ENCODE measurements around the gene KCTD20.

KCTD20 gene

DNA sequence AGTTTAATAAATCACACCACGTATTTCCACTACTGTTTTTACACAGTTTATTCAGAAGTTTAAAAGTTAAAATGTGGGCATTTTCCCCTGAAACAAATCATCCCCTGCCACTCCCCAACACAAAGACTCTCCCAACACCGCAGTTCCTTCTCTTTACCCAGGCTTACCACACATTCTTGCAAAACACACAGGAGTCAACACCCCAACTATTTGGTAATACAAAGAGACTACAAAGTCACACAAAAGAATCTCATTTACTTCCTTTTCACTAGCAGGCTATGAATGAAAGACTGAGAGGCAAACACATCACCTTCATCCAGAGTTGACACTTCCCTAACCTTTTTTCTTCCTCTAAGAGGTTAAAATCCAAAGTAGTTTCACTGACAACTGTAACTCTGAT lies 51.1 kb downstream of the KCTD20 start:
- TF ChIP-seq ZNF670 (tag by site-specific recombination; IDR thresholded peaks at IDR 0.05; ENCODE audit: low read depth) (no peak), SP2 (tag by site-specific recombination; IDR thresholded peaks at IDR 0.05) (no peak), YY1 (tag by site-specific recombination; IDR thresholded peaks at IDR 0.05) (no peak), ZNF654 (tag by site-specific recombination; IDR thresholded peaks at IDR 0.05; ENCODE audit: low read depth) (no peak), ZNF341 (tag by site-specific recombination; IDR thresholded peaks at IDR 0.05; ENCODE audit: low read depth) (no peak), ZNF837 (tag by site-specific recombination; IDR thresholded peaks at IDR 0.05) (no peak), ZNF558 (tag by site-specific recombination; IDR thresholded peaks at IDR 0.05) (no peak), ZNF48 (tag by site-specific recombination; IDR thresholded peaks at IDR 0.05) (no peak), ZNF510 (tag by site-specific recombination; IDR thresholded peaks at IDR 0.05; ENCODE audit: insufficient replicate concordance) (no peak), RBAK (tag by site-specific recombination; IDR thresholded peaks at IDR 0.05) (no peak), YY2 (tag by site-specific recombination; IDR thresholded peaks at IDR 0.05) (no peak), ZNF426 (tag by site-specific recombination; IDR thresholded peaks at IDR 0.05) (no peak), FEZF1 (tag by site-specific recombination; IDR thresholded peaks at IDR 0.05) (no peak), SP3 (tag by site-specific recombination; IDR thresholded peaks at IDR 0.05) (no peak), ZNF621 (tag by site-specific recombination; IDR thresholded peaks at IDR 0.05) (no peak)
- TF ChIP-seq, protein P1, sequence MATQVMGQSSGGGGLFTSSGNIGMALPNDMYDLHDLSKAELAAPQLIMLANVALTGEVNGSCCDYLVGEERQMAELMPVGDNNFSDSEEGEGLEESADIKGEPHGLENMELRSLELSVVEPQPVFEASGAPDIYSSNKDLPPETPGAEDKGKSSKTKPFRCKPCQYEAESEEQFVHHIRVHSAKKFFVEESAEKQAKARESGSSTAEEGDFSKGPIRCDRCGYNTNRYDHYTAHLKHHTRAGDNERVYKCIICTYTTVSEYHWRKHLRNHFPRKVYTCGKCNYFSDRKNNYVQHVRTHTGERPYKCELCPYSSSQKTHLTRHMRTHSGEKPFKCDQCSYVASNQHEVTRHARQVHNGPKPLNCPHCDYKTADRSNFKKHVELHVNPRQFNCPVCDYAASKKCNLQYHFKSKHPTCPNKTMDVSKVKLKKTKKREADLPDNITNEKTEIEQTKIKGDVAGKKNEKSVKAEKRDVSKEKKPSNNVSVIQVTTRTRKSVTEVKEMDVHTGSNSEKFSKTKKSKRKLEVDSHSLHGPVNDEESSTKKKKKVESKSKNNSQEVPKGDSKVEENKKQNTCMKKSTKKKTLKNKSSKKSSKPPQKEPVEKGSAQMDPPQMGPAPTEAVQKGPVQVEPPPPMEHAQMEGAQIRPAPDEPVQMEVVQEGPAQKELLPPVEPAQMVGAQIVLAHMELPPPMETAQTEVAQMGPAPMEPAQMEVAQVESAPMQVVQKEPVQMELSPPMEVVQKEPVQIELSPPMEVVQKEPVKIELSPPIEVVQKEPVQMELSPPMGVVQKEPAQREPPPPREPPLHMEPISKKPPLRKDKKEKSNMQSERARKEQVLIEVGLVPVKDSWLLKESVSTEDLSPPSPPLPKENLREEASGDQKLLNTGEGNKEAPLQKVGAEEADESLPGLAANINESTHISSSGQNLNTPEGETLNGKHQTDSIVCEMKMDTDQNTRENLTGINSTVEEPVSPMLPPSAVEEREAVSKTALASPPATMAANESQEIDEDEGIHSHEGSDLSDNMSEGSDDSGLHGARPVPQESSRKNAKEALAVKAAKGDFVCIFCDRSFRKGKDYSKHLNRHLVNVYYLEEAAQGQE (tag by site-specific recombination; IDR thresholded peaks at IDR 0.05), result no peak
- TF ChIP-seq, protein P2, sequence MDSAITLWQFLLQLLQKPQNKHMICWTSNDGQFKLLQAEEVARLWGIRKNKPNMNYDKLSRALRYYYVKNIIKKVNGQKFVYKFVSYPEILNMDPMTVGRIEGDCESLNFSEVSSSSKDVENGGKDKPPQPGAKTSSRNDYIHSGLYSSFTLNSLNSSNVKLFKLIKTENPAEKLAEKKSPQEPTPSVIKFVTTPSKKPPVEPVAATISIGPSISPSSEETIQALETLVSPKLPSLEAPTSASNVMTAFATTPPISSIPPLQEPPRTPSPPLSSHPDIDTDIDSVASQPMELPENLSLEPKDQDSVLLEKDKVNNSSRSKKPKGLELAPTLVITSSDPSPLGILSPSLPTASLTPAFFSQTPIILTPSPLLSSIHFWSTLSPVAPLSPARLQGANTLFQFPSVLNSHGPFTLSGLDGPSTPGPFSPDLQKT (IDR thresholded peaks at IDR 0.05; ENCODE audit: borderline replicate concordance, low read depth, low read length), result no peak
- POLR2A ChIA-PET, result interaction anchor here (1.5 kb wide), 1 partner anchor 71 kb away, joined by 5 read pairs; no protein-coding TSS in a partner anchor
- H3K36me3 ChIP-seq (ENCODE audit: control insufficient read depth in 2 of 2, insufficient read depth in 1 of 2, low read length in 2 of 2), result peaks cover 20 to 54% of the 10 kb centered on the region in 2 experiments

DNA sequence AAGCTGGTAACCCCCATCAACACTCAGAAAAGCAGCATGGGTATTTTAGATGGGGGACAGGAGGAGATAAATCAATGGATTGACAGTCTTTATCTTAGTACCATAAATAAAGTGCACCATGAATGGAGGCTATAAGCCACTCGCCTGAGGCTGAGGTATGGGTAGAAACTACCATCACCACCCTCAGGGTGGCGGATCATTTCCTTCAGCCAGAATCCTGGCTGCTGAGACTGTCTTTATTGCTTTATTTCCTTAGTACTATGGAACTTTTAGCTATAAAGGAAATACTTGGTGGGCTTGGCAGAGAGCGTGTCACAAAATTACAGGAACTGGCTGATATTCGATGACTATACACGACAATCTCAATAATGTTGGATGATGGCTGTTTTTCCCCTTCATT lies 52.3 kb downstream of the KCTD20 start:
- Histone ChIP-seq H3K36me3 (ENCODE audit: control insufficient read depth in 2 of 2, insufficient read depth in 1 of 2, low read length in 2 of 2) (peaks cover 20 to 53% of the 10 kb centered on the region in 2 experiments), H3K27ac (ENCODE audit: extremely low read depth, low read depth, low read length) (no peak overlapping the region), H3K4me3 (ENCODE audit: low read depth, low read length) (no peak overlapping the region), H3K4me1 (ENCODE audit: control insufficient read depth, insufficient read depth, low read length) (no peaks in the 10 kb centered on the region), H3K9me3 (ENCODE audit: control insufficient read depth, insufficient read depth, low read depth, low read length) (no peaks in the 10 kb centered on the region)
- CTCF ChIA-PET, result interaction anchor here (1.7 kb wide), 1 partner anchor 8 kb away, joined by 3 read pairs; no protein-coding TSS in a partner anchor
- TF ChIP-seq ZNF114 (tag by site-specific recombination; IDR thresholded peaks at IDR 0.05), result no peak
- POLR2A ChIA-PET, result interaction anchor here (0.6 kb wide), 1 partner anchor 61 kb away, joined by 4 read pairs; no protein-coding TSS in a partner anchor

More for the DNA sequence above, 51.1 kb downstream of the KCTD20 start:
- Histone ChIP-seq H3K9me3 (ENCODE audit: control insufficient read depth, insufficient read depth, low read depth, low read length) (no peaks in the 10 kb centered on the region), H3K4me1 (ENCODE audit: control insufficient read depth, insufficient read depth, low read length) (no peaks in the 10 kb centered on the region), H3K4me3 (ENCODE audit: low read depth, low read length) (no peak overlapping the region), H3K27ac (ENCODE audit: extremely low read depth, low read depth, low read length) (no peak overlapping the region)
- CTCF ChIA-PET, result interaction anchor here (1.7 kb wide), 1 partner anchor 10 kb away, joined by 3 read pairs; no protein-coding TSS in a partner anchor

DNA sequence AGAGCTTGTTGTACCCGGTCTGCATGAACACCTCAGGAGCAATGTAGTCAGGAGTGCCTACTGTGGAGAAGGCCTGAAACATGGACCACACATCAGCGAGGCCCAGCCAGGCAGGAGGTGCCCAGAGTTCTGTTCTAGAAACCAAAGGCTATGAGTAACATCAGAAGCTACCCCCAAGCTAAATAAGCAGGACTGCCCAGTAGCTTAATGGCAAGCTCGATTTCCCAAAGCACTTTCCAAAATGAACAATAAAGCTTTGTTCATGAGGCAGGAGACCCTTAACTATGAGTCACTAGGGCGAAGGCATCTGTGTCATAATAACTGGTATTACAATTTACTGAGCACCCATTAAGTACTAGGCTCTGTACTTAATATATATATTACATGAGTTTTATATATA lies 57.1 kb downstream of the KCTD20 start:
- ChIA-PET CTCF (interaction anchor here (0.6 kb wide), 2 partner anchors 16 to 385 kb away, joined by 3 to 4 read pairs; no protein-coding TSS in a partner anchor), POLR2A (interaction anchor here (0.5 kb wide), 1 partner anchor 95 kb away, joined by 3 read pairs; no protein-coding TSS in a partner anchor)
- H3K4me1 ChIP-seq (ENCODE audit: control insufficient read depth, insufficient read depth, low read length), result no peaks in the 10 kb centered on the region
- peaks cover 24 to 49% of the 10 kb centered on the region in 2 experiments for H3K36me3 ChIP-seq (ENCODE audit: control insufficient read depth in 2 of 2, insufficient read depth in 1 of 2, low read length in 2 of 2)
- no peak overlapping the region for H3K27ac ChIP-seq (ENCODE audit: extremely low read depth, low read depth, low read length)
- no peaks in the 10 kb centered on the region for H3K9me3 ChIP-seq (ENCODE audit: control insufficient read depth, insufficient read depth, low read depth, low read length)
- no peak overlapping the region for H3K4me3 ChIP-seq (ENCODE audit: low read depth, low read length)
- TF ChIP-seq REPIN1 (tag by site-specific recombination; IDR thresholded peaks at IDR 0.05; ENCODE audit: low read depth) (no peak), HOXC10 (CRISPR knock-in tag; IDR thresholded peaks at IDR 0.05) (no peak), BCL11A (tag by site-specific recombination; IDR thresholded peaks at IDR 0.05; ENCODE audit: low read depth) (no peak), FEZF1 (tag by site-specific recombination; IDR thresholded peaks at IDR 0.05) (no peak), ZNF350 (tag by site-specific recombination; IDR thresholded peaks at IDR 0.05) (no peak), ZIC2 (tag by site-specific recombination; IDR thresholded peaks at IDR 0.05) (no peak), TCF7L2 (IDR thresholded peaks at IDR 0.05; ENCODE audit: borderline replicate concordance, low read depth, low read length) (no peak)
- TF ChIP-seq, protein P3, sequence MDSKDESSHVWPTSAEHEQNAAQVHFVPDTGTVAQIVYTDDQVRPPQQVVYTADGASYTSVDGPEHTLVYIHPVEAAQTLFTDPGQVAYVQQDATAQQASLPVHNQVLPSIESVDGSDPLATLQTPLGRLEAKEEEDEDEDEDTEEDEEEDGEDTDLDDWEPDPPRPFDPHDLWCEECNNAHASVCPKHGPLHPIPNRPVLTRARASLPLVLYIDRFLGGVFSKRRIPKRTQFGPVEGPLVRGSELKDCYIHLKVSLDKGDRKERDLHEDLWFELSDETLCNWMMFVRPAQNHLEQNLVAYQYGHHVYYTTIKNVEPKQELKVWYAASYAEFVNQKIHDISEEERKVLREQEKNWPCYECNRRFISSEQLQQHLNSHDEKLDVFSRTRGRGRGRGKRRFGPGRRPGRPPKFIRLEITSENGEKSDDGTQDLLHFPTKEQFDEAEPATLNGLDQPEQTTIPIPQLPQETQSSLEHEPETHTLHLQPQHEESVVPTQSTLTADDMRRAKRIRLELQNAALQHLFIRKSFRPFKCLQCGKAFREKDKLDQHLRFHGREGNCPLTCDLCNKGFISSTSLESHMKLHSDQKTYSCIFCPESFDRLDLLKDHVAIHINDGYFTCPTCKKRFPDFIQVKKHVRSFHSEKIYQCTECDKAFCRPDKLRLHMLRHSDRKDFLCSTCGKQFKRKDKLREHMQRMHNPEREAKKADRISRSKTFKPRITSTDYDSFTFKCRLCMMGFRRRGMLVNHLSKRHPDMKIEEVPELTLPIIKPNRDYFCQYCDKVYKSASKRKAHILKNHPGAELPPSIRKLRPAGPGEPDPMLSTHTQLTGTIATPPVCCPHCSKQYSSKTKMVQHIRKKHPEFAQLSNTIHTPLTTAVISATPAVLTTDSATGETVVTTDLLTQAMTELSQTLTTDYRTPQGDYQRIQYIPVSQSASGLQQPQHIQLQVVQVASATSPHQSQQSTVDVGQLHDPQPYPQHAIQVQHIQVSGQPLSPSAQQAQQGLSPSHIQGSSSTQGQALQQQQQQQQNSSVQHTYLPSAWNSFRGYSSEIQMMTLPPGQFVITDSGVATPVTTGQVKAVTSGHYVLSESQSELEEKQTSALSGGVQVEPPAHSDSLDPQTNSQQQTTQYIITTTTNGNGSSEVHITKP (tag by site-specific recombination; IDR thresholded peaks at IDR 0.05), result no peak
